Activated B cell treated with CpG ODN at 0.5 μM for 24 hours (primary cell): ENCODE results near the gene LMO2. TPM values are rescaled to one million over a fixed set of nuclear protein-coding genes. Genes with fewer than 3 reads are reported as not detected.

Source experiments
- ATAC-seq: fragments of 200-7000 bp; cut with Tn5 transposase; one replicate; pipeline ENCODE4 v1.10.0; 2021; ENCODE audit warnings: low read depth, mild to moderate bottlenecking, moderate library complexity
- CTCF ChIA-PET: fragments of 350-600 bp; sonication (Branson Sonifier 250); formaldehyde crosslinking; loops from one replicate; lab custom pipeline; 2021; ENCODE audit warnings: antibody characterized with exemption; lab: Charles Lee
- POLR2A ChIA-PET: fragments of 350-600 bp; sonication (Branson Sonifier 250); formaldehyde crosslinking; loops from one replicate; lab custom pipeline; 2021; ENCODE audit warnings: antibody characterized with exemption; lab: Charles Lee
- DNase-seq: peaks from one replicate; pipeline ENCODE4 v3.0.0; 2022
- H3K27ac Mint-ChIP-seq: one replicate; pipeline ENCODE4 v1.8.0; 2020; ENCODE audit warnings: mixed read lengths
- H3K27me3 Mint-ChIP-seq: one replicate; pipeline ENCODE4 v1.8.0; 2021; ENCODE audit warnings: mixed read lengths
- H3K36me3 Mint-ChIP-seq: one replicate; pipeline ENCODE4 v1.8.0; 2021; ENCODE audit warnings: low read depth, mixed read lengths
- H3K4me1 Mint-ChIP-seq: one replicate; pipeline ENCODE4 v1.8.0; 2021; ENCODE audit warnings: mixed read lengths
- H3K4me3 Mint-ChIP-seq: one replicate; pipeline ENCODE4 v1.8.0; 2020; ENCODE audit warnings: mild to moderate bottlenecking, mixed read lengths
- H3K9me3 Mint-ChIP-seq: one replicate; pipeline ENCODE4 v1.8.0; 2020; ENCODE audit warnings: mixed read lengths
- intact Hi-C: fragments of 100-400 bp; cut with micrococcal nuclease; formaldehyde crosslinking; loops from one replicate; pipeline ENCODE4 v1.15.1; 2024
- total RNA-seq: library from RNA; stranded (reverse); gene quantifications from 2 replicates; pipeline ENCODE4 v1.2.3, GENCODE V29; 2022
- TF ChIP-seq, protein P1 (sequence below): fragments of 200-600 bp; IDR thresholded peaks from one replicate; pipeline ENCODE4 v1.8.0; 2022; ENCODE audit warnings: antibody characterized with exemption, mild to moderate bottlenecking

The LMO2 gene
- total RNA-seq, 1 donor from 2014 or later, result 29.1 TPM

DNA sequence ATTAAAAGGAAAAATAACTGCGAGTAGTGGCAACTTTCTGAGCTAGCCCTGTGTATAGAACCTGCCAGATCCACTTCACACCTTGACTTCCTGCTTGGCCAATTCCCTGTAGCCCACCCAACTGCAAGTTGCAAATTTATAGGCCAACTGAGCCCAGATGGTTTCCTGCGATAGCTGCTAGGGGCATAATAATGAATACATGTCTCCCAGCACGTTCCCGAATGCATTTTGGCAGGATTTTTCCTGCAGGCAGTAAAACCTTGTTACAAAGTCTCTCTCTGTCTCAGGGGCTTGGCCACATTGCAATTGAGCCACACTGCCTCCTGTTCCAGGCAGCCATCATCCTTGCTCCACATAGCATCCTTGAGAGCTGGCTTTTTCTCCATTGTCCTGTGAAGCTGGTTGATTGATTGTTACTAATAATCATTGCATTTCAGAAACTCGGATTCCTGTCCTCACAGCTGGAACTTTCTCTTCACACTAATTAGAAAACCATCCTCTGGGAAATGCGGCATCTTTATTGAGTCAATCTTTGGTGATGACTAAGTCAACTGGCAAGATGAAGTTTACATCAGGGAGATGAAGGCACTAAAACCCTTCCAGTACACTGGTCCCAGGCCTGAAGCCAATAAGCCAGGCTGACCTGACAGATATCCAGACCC is 18.6 kb upstream of the LMO2 start:
- DNase-seq (no peak), ATAC-seq (no peak)
- CTCF ChIA-PET, result interaction anchor here (1.5 kb wide), 1 partner anchor 59 kb away, joined by 3 read pairs; no protein-coding TSS in a partner anchor
- Mint-ChIP-seq H3K9me3 (peaks cover 4% of the 10 kb centered on the region), H3K27ac (no peak overlapping the region), H3K36me3 (peaks cover 1% of the 10 kb centered on the region), H3K4me1 (peaks cover 28% of the 10 kb centered on the region), H3K27me3 (no peaks in the 10 kb centered on the region), H3K4me3 (no peak overlapping the region)
- intact Hi-C loops, result no loop called here
- TF ChIP-seq, protein P1, sequence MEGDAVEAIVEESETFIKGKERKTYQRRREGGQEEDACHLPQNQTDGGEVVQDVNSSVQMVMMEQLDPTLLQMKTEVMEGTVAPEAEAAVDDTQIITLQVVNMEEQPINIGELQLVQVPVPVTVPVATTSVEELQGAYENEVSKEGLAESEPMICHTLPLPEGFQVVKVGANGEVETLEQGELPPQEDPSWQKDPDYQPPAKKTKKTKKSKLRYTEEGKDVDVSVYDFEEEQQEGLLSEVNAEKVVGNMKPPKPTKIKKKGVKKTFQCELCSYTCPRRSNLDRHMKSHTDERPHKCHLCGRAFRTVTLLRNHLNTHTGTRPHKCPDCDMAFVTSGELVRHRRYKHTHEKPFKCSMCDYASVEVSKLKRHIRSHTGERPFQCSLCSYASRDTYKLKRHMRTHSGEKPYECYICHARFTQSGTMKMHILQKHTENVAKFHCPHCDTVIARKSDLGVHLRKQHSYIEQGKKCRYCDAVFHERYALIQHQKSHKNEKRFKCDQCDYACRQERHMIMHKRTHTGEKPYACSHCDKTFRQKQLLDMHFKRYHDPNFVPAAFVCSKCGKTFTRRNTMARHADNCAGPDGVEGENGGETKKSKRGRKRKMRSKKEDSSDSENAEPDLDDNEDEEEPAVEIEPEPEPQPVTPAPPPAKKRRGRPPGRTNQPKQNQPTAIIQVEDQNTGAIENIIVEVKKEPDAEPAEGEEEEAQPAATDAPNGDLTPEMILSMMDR, result no peak
- POLR2A ChIA-PET, result interaction anchor here (0.7 to 1.2 kb wide), 2 partner anchors 9 to 41 kb away, joined by 4 read pairs; no protein-coding TSS in a partner anchor

- intact Hi-C loops, result no loop called here
- H3K9me3 Mint-ChIP-seq, result peaks cover 4% of the 10 kb centered on the region
- POLR2A ChIA-PET, result no interaction called here
- peaks cover 1% of the 10 kb centered on the region for H3K36me3 Mint-ChIP-seq
- H3K4me3 Mint-ChIP-seq, result no peak overlapping the region
- H3K4me1 Mint-ChIP-seq, result peaks cover 28% of the 10 kb centered on the region
- ATAC-seq (no peak), DNase-seq (no peak)
- no peaks in the 10 kb centered on the region for H3K27me3 Mint-ChIP-seq
- TF ChIP-seq, protein P1, result no peak
- CTCF ChIA-PET, result interaction anchor here (1.5 kb wide), 1 partner anchor 60 kb away, joined by 3 read pairs; no protein-coding TSS in a partner anchor
- no peak overlapping the region for H3K27ac Mint-ChIP-seq
Measured at GRCh38 chr11:33909552-33909951, 17.7 kb upstream of the LMO2 start.

- Mint-ChIP-seq H3K27ac (no peak overlapping the region), H3K9me3 (peaks cover 2% of the 10 kb centered on the region), H3K4me3 (no peak overlapping the region), H3K27me3 (no peaks in the 10 kb centered on the region), H3K36me3 (peaks cover 1% of the 10 kb centered on the region), H3K4me1 (peaks cover 28% of the 10 kb centered on the region)
- intact Hi-C loops, result no loop called here
- ATAC-seq (no peak), DNase-seq (no peak)
- ChIA-PET CTCF (interaction anchor here (1.5 kb wide), 1 partner anchor 61 kb away, joined by 3 read pairs; no protein-coding TSS in a partner anchor), POLR2A (interaction anchor here (0.7 kb wide), 2 partner anchors 134 to 471 kb away, joined by 4 read pairs; no protein-coding TSS in a partner anchor)
- TF ChIP-seq, protein P1, result no peak
Measured at GRCh38 chr11:33909150-33909549, 17.3 kb upstream of the LMO2 start.

DNA sequence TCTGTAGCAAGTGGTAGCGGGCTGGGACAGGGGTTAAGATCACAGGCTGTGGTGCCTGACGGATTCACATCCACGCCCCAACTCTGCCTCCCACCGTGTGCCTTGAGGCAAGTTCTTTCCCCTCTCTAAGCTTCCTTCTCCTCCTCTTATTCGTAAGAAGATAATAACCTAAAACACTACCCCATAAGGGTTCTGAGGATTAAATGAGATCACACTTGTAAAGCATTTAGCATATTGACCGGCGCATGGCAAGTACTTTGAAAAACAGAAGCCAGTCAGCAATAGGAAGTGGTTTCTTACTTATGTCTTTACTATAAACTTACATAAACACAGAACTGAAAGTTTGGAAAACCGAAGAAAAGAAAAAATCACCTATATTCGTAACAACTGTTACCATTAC is 15.5 kb upstream of the LMO2 start:
- CTCF ChIA-PET, result interaction anchor here (0.6 kb wide), 1 partner anchor 26 kb away, joined by 3 read pairs; no protein-coding TSS in a partner anchor
- H3K4me1 Mint-ChIP-seq, result peaks cover 20% of the 10 kb centered on the region
- no peaks in the 10 kb centered on the region for H3K27me3 Mint-ChIP-seq
- peaks cover 1% of the 10 kb centered on the region for H3K36me3 Mint-ChIP-seq
- POLR2A ChIA-PET, result no interaction called here
- H3K27ac Mint-ChIP-seq, result no peak overlapping the region
- H3K4me3 Mint-ChIP-seq, result peak overlapping the region; percentile 32
- intact Hi-C loops, result loop anchor here (1.0 kb wide), 1 partner anchor 12 kb away; no protein-coding TSS in a partner anchor
- ATAC-seq, result no peak
- no peak for DNase-seq
- TF ChIP-seq, protein P1, result no peak
- no peaks in the 10 kb centered on the region for H3K9me3 Mint-ChIP-seq

- peaks cover 1% of the 10 kb centered on the region for H3K36me3 Mint-ChIP-seq
- no peak for DNase-seq
- H3K27ac Mint-ChIP-seq, result no peak overlapping the region
- intact Hi-C loops, result loop anchor here (1.0 kb wide), 1 partner anchor 11 kb away; no protein-coding TSS in a partner anchor
- TF ChIP-seq, protein P1, result no peak
- H3K9me3 Mint-ChIP-seq, result no peaks in the 10 kb centered on the region
- no peak for ATAC-seq
- ChIA-PET POLR2A (no interaction called here), CTCF (interaction anchor here (0.6 kb wide), 1 partner anchor 25 kb away, joined by 3 read pairs; no protein-coding TSS in a partner anchor)
- H3K4me1 Mint-ChIP-seq, result peaks cover 12% of the 10 kb centered on the region
- no peak overlapping the region for H3K4me3 Mint-ChIP-seq
- no peaks in the 10 kb centered on the region for H3K27me3 Mint-ChIP-seq
Measured at GRCh38 chr11:33906484-33907186, 14.8 kb upstream of the LMO2 start.
